DND-41 (cell line): Measurements from ENCODE around the gene SLC26A6.

Source experiments
- ATAC-seq: fragments of 200-7000 bp; cut with Tn5 transposase; 3 replicates; pipeline ENCODE4 v1.9.1; 2021; ENCODE audit warnings: low read depth; ENCODE audit not compliant: insufficient read depth
- DNase-seq: peaks from one replicate; pipeline ENCODE4 v3.0.0-alpha.2; 2020
- H2AFZ ChIP-seq: 2 replicates; pipeline ENCODE4 v1.6.0; 2012; ENCODE audit warnings: low read depth, low read length
- H3K27ac ChIP-seq: 2 replicates; pipeline ENCODE4 v1.5.1; 2012; ENCODE audit warnings: low read length, inconsistent platforms
- H3K27me3 ChIP-seq: fragments of 200-600 bp; sonication (generic); 2 replicates; pipeline ENCODE4 v1.6.0; 2012; ENCODE audit warnings: low read length, mild to moderate bottlenecking, inconsistent platforms; ENCODE audit not compliant: insufficient read depth, poor library complexity
- H3K36me3 ChIP-seq: 2 replicates; pipeline ENCODE4 v1.5.1; 2012; ENCODE audit warnings: low read length, inconsistent platforms; ENCODE audit not compliant: insufficient read depth
- H3K4me1 ChIP-seq: 2 replicates; pipeline ENCODE4 v1.5.1; 2012; ENCODE audit warnings: mild to moderate bottlenecking, low read length; ENCODE audit not compliant: insufficient read depth
- H3K4me2 ChIP-seq: 2 replicates; pipeline ENCODE4 v1.6.0; 2012; ENCODE audit warnings: mild to moderate bottlenecking, moderate library complexity, low read length, inconsistent platforms; ENCODE audit not compliant: insufficient read depth
- H3K4me3 ChIP-seq, 2 experiments: fragments of 200-600 bp in 1 of 2; shearing (Covaris generic) in 1 of 2; 2 replicates each; pipeline ENCODE4 v1.5.1; 2012 to 2016; ENCODE audit warnings: inconsistent platforms in 2 of 2, low read length in 2 of 2, mild to moderate bottlenecking in 2 of 2, low read depth in 1 of 2, moderate library complexity in 1 of 2
- H3K79me2 ChIP-seq: 2 replicates; pipeline ENCODE4 v1.6.0; 2012; ENCODE audit warnings: low read length, inconsistent platforms; ENCODE audit not compliant: insufficient read depth
- H3K9ac ChIP-seq: 2 replicates; pipeline ENCODE4 v1.6.0; 2012; ENCODE audit warnings: low read depth, mild to moderate bottlenecking, inconsistent platforms, low read length, moderate library complexity
- H3K9me3 ChIP-seq: 2 replicates; pipeline ENCODE4 v1.5.1; 2012; ENCODE audit warnings: low read length, moderate library complexity, mild to moderate bottlenecking, inconsistent platforms; ENCODE audit not compliant: insufficient read depth, severe bottlenecking
- H4K20me1 ChIP-seq: 2 replicates; pipeline ENCODE4 v1.6.0; 2012; ENCODE audit warnings: low read length; ENCODE audit not compliant: insufficient read depth
- EZH2 ChIP-seq: IDR thresholded peaks from 3 replicates; pipeline ENCODE4 v1.6.1; 2012; ENCODE audit warnings: borderline replicate concordance, low read depth, mild to moderate bottlenecking, moderate library complexity, low read length, inconsistent platforms; ENCODE audit not compliant: severe bottlenecking
- TF ChIP-seq, protein P1 (sequence below): IDR thresholded peaks from 2 replicates; pipeline ENCODE4 v1.5.1; 2012; ENCODE audit warnings: borderline replicate concordance, low read length, moderate library complexity, mild to moderate bottlenecking; ENCODE audit not compliant: poor library complexity, severe bottlenecking; ENCODE audit errors: extremely low read depth

The SLC26A6 gene

DNA sequence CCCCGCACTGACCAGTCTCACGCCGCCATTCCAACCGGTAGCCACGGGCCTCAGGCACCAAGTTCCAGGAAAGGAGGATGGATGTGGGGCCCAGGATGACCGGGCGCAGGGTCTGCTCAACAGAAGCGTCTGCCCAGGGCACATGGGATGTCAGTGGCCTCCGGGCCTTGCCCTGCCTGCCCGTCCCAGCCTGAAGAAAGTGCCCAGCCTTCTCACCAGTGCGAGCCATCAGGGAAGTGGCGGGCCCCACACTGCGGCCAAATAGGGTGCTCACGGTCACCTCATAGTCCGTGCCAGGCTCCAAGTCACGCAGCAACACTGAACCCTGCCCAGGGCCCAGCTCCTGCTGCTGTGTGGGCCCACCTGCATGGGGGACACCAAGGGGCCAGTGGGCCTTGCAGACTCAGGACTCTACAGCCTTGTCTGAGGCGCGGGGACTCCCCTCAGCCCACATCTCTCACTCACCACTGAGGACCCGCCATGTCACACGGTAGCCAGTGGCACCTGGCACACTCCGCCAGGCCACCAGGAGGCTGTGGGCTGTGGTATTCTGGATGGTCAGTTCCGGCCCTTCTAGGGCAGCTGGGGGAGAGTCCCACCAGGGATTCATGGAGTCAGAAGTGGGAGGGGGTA, 43.3 kb downstream of the SLC26A6 start:
- no peak for DNase-seq

DNA sequence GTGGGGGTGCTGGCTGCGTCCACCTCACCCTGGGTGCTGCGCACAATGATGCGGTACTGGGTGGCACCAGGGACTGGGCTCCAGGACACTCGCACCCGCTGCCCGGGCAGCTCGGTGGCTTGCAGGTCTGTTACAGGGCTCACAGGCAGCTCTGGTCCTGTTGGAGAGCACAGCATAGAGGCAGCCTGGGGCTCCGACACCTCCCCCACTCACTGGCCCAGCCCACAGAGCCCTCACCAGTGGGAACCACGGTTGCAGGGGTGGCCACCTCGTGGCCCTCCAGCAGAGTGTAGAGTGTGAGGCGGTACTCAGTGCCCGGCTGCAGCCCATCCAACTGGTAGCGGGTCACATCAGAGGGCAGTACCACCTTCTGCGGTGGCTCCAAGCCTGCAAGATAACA, 43.8 kb downstream of the SLC26A6 start:
- no peaks in the 10 kb centered on the region for H3K36me3 ChIP-seq
- no peaks in the 10 kb centered on the region for H3K27me3 ChIP-seq
- H3K4me1 ChIP-seq: no peaks in the 10 kb centered on the region
- H3K79me2 ChIP-seq: no peaks in the 10 kb centered on the region
- no peak overlapping the region for H3K4me3 ChIP-seq
- no peaks in the 10 kb centered on the region for H3K9me3 ChIP-seq
- DNase-seq (no peak), ATAC-seq (no peak)
- TF ChIP-seq, protein P1, sequence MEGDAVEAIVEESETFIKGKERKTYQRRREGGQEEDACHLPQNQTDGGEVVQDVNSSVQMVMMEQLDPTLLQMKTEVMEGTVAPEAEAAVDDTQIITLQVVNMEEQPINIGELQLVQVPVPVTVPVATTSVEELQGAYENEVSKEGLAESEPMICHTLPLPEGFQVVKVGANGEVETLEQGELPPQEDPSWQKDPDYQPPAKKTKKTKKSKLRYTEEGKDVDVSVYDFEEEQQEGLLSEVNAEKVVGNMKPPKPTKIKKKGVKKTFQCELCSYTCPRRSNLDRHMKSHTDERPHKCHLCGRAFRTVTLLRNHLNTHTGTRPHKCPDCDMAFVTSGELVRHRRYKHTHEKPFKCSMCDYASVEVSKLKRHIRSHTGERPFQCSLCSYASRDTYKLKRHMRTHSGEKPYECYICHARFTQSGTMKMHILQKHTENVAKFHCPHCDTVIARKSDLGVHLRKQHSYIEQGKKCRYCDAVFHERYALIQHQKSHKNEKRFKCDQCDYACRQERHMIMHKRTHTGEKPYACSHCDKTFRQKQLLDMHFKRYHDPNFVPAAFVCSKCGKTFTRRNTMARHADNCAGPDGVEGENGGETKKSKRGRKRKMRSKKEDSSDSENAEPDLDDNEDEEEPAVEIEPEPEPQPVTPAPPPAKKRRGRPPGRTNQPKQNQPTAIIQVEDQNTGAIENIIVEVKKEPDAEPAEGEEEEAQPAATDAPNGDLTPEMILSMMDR: no peak
- TF ChIP-seq EZH2: no peak
- H3K4me2 ChIP-seq: no peak overlapping the region
- H3K27ac ChIP-seq: no peak overlapping the region
- H4K20me1 ChIP-seq: peaks cover 13% of the 10 kb centered on the region; the same call in 1 of the 2 replicates
- no peak overlapping the region for H2AFZ ChIP-seq
- H3K9ac ChIP-seq: no peak overlapping the region

More for the DNA sequence above, 43.3 kb downstream of the SLC26A6 start:
- Histone ChIP-seq H4K20me1 (peaks cover 13% of the 10 kb centered on the region; the same call in 1 of the 2 replicates), H3K4me3 (no peak overlapping the region), H3K79me2 (no peaks in the 10 kb centered on the region), H2AFZ (no peak overlapping the region), H3K36me3 (no peaks in the 10 kb centered on the region), H3K9me3 (no peaks in the 10 kb centered on the region), H3K4me1 (no peaks in the 10 kb centered on the region), H3K27ac (no peak overlapping the region), H3K9ac (no peak overlapping the region), H3K4me2 (no peak overlapping the region), H3K27me3 (no peaks in the 10 kb centered on the region)
- TF ChIP-seq, protein P1: no peak
- no peak for TF ChIP-seq EZH2
- no peak for ATAC-seq

DNA sequence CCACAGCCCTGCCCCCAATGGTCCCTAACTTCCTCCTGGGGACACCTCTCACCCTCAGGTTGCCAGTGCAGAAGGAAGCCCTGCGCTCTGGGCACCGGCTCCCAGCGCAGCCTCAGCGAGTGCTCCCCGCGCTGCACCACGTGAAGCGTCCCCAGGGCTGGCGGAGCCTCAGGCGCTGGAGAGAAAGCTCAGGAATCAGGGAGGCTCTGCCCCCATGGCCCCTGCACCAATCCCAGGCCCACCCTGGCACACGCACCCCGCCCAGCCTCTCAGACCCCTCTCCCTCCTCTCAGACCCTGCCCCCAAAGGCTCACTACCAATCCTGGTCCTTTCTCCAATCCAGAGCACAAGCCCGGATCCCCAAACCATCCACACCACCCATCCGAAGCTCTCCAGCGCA, 47.0 kb downstream of the SLC26A6 start:
- DNase-seq (no peak), ATAC-seq (no peak)
- H3K27me3 ChIP-seq: no peaks in the 10 kb centered on the region
- no peak overlapping the region for H3K4me2 ChIP-seq
- no peak overlapping the region for H2AFZ ChIP-seq
- no peak overlapping the region for H3K9ac ChIP-seq
- H3K4me1 ChIP-seq: no peaks in the 10 kb centered on the region
- H4K20me1 ChIP-seq: peaks cover 10% of the 10 kb centered on the region; the same call in 1 of the 2 replicates
- no peak overlapping the region for H3K4me3 ChIP-seq
- no peaks in the 10 kb centered on the region for H3K36me3 ChIP-seq
- H3K27ac ChIP-seq: no peak overlapping the region
- H3K79me2 ChIP-seq: no peaks in the 10 kb centered on the region
- H3K9me3 ChIP-seq: no peaks in the 10 kb centered on the region
- no peak for TF ChIP-seq EZH2
- TF ChIP-seq, protein P1: no peak
